ENCODE results near the gene TSHZ2.

GRCh38 chr20:52985687-52986086 lies 13.5 kb downstream of the TSHZ2 start:
- TF ChIP-seq CTCF (IDR thresholded peaks at IDR 0.05) = no peak
- TF ChIP-seq POLR2A (IDR thresholded peaks at IDR 0.05) = no peak
- no peak for TF ChIP-seq POLR2AphosphoS5 (IDR thresholded peaks at IDR 0.05)
- TF ChIP-seq EP300 (IDR thresholded peaks at IDR 0.05) = no peak
